Right lobe of liver (tissue), 6 donors: ENCODE data around the gene ALK. TPM values are rescaled to one million over a fixed set of nuclear protein-coding genes. Genes with fewer than 3 reads are reported as not detected.

Source experiments
- ATAC-seq, 4 donors: fragments of 200-7000 bp; cut with Tn5 transposase; one replicate each; pipeline ENCODE4 v1.9.1; 2020; ENCODE audit warnings: mild to moderate bottlenecking in 4 of 4, moderate library complexity in 4 of 4
- DNase-seq, 3 donors: peaks; one replicate each; pipeline ENCODE4 v3.0.0-alpha.2; 2020
- H3K27ac ChIP-seq, 3 donors: fragments of 200-600 bp; one replicate each; pipeline ENCODE4 v1.8.0; 2022
- H3K27me3 ChIP-seq, 2 donors: fragments of 200-600 bp; one replicate each; pipeline ENCODE4 v1.8.0; 2022
- H3K36me3 ChIP-seq, 4 donors: fragments of 200-600 bp; sonication (generic) in 1 of 4; one replicate each; pipeline versions ENCODE4 v1.5.1 to v1.8.0; 2017 to 2022; ENCODE audit warnings: control low read depth in 1 of 4
- H3K4me1 ChIP-seq, 4 donors: fragments of 200-600 bp; sonication (generic) in 1 of 4; one replicate each; pipeline versions ENCODE4 v1.5.1 to v1.8.0; 2017 to 2022; ENCODE audit warnings: control low read depth in 1 of 4
- H3K4me3 ChIP-seq, 3 donors: fragments of 200-600 bp; one replicate each; pipeline ENCODE4 v1.8.0; 2022
- H3K9me3 ChIP-seq, 4 donors: fragments of 200-600 bp; sonication (generic) in 1 of 4; one replicate each; pipeline versions ENCODE4 v1.5.1 to v1.8.0; 2017 to 2022; ENCODE audit warnings: control low read depth in 1 of 4
- POLR2A ChIP-seq: fragments of 450-650 bp; IDR thresholded peaks from one replicate; pipeline ENCODE4 v1.6.1; 2017; ENCODE audit warnings: antibody characterized with exemption, mild to moderate bottlenecking
- WGBS: methylation state at CpG from one replicate; pipeline ENCODE4 v1.1.6; 2018; ENCODE audit warnings: low coverage, low lambda C conversion rate; ENCODE audit not compliant: insufficient coverage; ENCODE audit errors: missing lambda C conversion rate; 5-methylcytosine and 5-hydroxymethylcytosine counted together
- intact Hi-C, 2 donors: fragments of 100-400 bp; cut with DNase I; formaldehyde crosslinking; loops; one replicate each; pipeline versions ENCODE4 v1.11.2 to v1.14.1; 2022
- total RNA-seq, 6 experiments: library from RNA; depleted of rRNA in 2 of 6; stranded (reverse); fragments of >200 nt in 2 of 6; fragmentation: NEBNext Ultra II Directional in 3 of 6; extraction: Animal tissue kit (Norgen Biotek cat#: 25700) in 3 of 6; gene quantifications; one replicate each; pipeline versions ENCODE4 v1.1.0 to v1.2.4, GENCODE V29; 2016 to 2023
- TF ChIP-seq, protein P1 (sequence below), 4 donors: fragments of 200-600 bp in 3 of 4; fragments of 450-650 bp in 1 of 4; IDR thresholded peaks; one replicate each; pipeline versions ENCODE4 v1.5.1 to v1.8.0; 2016 to 2022; ENCODE audit warnings: antibody characterized with exemption in 4 of 4, mild to moderate bottlenecking in 2 of 4
- donor health status: DM: no; HTN: yes; CAD: no.
- donor health status: DM: no; HTN: no; CAD: no.
- donor health status: DM: no; HTN: no; CAD: no.
- donor health status: DM: no; HTN: yes; CAD: no.
- donor health status: DM: no; HTN: yes; CAD: no.

Gene ALK
- total RNA-seq, 6 experiments from 2014 or later = 0.04 to 0.06 TPM; not detected in 4

DNA sequence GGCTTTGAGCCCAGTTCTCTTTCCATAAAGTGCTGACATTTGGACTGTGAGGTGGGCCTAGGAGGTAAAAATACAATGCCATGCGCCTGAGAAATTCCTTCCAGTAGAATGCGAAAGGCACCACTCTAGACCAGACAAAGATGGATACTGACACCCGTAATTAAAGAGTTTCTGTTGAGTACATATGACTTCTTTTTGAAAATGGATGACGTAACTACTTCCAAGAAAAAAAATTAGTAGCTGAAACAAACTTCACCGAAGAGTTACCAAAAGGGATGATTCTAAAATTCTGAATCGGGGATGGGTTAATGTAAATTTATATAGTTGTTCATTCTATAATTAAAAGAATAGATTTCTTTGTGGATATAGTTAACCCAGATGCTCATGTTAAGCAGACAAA lies 146.8 kb downstream of the ALK start:
- no peaks in the 10 kb centered on the region for H3K9me3 ChIP-seq
- no peak overlapping the region for H3K27ac ChIP-seq
- no peak for ATAC-seq
- DNase-seq = no peak
- H3K4me1 ChIP-seq = no peaks in the 10 kb centered on the region
- no peaks in the 10 kb centered on the region for H3K27me3 ChIP-seq
- intact Hi-C loops = no loop called here
- no peak overlapping the region for H3K4me3 ChIP-seq
- 77% methylated on average over 6 of the region's 6 CpGs for WGBS
- H3K36me3 ChIP-seq = no peaks in the 10 kb centered on the region
- TF ChIP-seq, protein P1, sequence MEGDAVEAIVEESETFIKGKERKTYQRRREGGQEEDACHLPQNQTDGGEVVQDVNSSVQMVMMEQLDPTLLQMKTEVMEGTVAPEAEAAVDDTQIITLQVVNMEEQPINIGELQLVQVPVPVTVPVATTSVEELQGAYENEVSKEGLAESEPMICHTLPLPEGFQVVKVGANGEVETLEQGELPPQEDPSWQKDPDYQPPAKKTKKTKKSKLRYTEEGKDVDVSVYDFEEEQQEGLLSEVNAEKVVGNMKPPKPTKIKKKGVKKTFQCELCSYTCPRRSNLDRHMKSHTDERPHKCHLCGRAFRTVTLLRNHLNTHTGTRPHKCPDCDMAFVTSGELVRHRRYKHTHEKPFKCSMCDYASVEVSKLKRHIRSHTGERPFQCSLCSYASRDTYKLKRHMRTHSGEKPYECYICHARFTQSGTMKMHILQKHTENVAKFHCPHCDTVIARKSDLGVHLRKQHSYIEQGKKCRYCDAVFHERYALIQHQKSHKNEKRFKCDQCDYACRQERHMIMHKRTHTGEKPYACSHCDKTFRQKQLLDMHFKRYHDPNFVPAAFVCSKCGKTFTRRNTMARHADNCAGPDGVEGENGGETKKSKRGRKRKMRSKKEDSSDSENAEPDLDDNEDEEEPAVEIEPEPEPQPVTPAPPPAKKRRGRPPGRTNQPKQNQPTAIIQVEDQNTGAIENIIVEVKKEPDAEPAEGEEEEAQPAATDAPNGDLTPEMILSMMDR (IDR thresholded peaks at IDR 0.05) = no peak
- no peak for TF ChIP-seq POLR2A

DNA sequence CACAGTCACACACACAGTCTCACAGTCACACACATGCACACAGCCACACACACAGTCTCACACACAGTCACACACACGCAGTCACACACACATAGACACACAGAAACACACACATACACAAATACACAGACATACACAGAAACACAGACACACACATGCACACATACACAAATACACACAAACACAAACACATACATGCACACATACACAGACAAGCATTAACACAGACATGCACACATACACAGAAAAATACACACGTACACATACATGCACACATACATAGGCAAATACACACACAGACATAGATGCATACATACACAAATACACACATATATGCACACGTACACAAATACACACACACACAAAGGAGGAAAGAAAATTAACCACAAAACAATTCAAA lies 150.5 kb downstream of the ALK start:
- no peak overlapping the region for H3K4me3 ChIP-seq
- H3K4me1 ChIP-seq = no peaks in the 10 kb centered on the region
- 66% methylated on average over 3 of the region's 3 CpGs for WGBS
- H3K27me3 ChIP-seq = no peaks in the 10 kb centered on the region
- no peak overlapping the region for H3K27ac ChIP-seq
- DNase-seq (no peak), ATAC-seq (no peak)
- TF ChIP-seq, protein P1 (IDR thresholded peaks at IDR 0.05) = no peak
- TF ChIP-seq POLR2A = no peak
- no peaks in the 10 kb centered on the region for H3K36me3 ChIP-seq
- no peaks in the 10 kb centered on the region for H3K9me3 ChIP-seq
- intact Hi-C loops = no loop called here

DNA sequence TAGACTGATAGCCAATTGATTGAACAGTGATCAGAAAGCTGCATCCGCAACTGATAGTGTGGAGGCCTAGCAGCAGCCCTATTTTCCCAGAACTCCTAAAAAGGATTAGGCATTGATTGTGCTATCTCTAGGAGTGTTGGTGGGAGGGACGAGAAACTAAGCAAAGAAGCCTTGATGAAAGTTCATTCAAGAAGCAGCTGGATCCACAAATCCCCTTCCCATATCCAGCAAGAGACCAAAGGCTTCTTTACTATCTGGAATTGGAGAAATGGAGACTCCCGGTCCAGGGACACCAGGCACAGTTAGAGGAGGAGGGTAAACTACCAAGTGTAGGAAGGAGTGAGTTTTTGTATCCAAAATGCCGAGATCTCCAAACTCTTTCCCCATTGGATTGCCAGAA lies 151.5 kb downstream of the ALK start:
- H3K36me3 ChIP-seq = no peaks in the 10 kb centered on the region
- H3K4me3 ChIP-seq = no peak overlapping the region
- no peak overlapping the region for H3K27ac ChIP-seq
- DNase-seq (no peak), ATAC-seq (no peak)
- TF ChIP-seq, protein P1 (IDR thresholded peaks at IDR 0.05) = no peak
- no peak for TF ChIP-seq POLR2A
- 73% methylated on average over 4 of the region's 4 CpGs for WGBS
- no peaks in the 10 kb centered on the region for H3K27me3 ChIP-seq
- intact Hi-C loops = no loop called here
- no peaks in the 10 kb centered on the region for H3K4me1 ChIP-seq
- no peaks in the 10 kb centered on the region for H3K9me3 ChIP-seq

DNA sequence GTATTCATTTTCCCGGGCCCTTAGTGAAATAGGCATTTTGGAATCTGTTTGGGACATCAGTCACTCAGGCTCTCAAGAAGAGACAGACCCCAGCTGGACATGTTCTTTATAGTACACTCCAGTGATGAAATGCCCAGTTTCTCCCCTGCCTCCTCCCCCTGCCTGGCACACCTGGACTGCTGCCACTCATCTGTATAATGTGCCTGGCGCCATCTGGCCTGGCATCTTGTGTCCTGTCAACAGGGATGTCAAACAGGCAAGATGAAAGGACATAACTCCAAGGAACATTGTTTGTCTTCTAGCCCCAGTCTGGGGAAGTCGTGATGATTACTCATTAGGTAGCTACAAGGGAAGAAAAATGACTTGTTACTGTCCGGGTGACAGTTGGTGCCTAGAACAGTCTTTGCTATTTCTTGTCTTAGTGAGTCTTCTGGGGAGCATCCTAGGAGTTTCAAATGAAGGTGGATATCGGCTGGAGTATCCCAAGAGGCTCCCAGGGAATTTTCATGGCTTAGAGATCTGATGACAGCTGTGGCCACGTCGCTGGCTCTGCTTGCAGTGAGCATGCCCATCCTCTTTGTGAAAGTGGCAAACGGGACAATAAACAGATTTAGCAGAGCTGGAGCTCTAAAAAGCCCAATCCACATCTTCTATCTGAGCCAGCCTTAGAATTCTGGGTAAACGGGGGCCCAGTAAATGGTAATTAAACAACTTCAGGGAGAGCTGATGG lies 153.6 kb downstream of the ALK start:
- ATAC-seq = no peak
- no peaks in the 10 kb centered on the region for H3K27me3 ChIP-seq
- no peak overlapping the region for H3K4me3 ChIP-seq
- DNase-seq = no peak
- no peak overlapping the region for H3K27ac ChIP-seq
- intact Hi-C loops = no loop called here
- 41% methylated on average over 7 of the region's 9 CpGs for WGBS
- H3K4me1 ChIP-seq = no peaks in the 10 kb centered on the region
- H3K9me3 ChIP-seq = no peaks in the 10 kb centered on the region
- no peak for TF ChIP-seq POLR2A
- TF ChIP-seq, protein P1 (IDR thresholded peaks at IDR 0.05) = no peak
- H3K36me3 ChIP-seq = no peaks in the 10 kb centered on the region
